ENCODE measurements around the gene KDF1. TPM values are rescaled to one million over a fixed set of nuclear protein-coding genes. Genes with fewer than 3 reads are reported as not detected.
"Not testable (repeated sequence)": the region's sequence is repeated elsewhere in the genome, so short reads cannot be mapped to it uniquely, and the experiment has no call there.

KDF1 gene
- total RNA-seq, 6 experiments from 2014 or later = 1.1 to 4.1 (median 2.5) TPM

DNA sequence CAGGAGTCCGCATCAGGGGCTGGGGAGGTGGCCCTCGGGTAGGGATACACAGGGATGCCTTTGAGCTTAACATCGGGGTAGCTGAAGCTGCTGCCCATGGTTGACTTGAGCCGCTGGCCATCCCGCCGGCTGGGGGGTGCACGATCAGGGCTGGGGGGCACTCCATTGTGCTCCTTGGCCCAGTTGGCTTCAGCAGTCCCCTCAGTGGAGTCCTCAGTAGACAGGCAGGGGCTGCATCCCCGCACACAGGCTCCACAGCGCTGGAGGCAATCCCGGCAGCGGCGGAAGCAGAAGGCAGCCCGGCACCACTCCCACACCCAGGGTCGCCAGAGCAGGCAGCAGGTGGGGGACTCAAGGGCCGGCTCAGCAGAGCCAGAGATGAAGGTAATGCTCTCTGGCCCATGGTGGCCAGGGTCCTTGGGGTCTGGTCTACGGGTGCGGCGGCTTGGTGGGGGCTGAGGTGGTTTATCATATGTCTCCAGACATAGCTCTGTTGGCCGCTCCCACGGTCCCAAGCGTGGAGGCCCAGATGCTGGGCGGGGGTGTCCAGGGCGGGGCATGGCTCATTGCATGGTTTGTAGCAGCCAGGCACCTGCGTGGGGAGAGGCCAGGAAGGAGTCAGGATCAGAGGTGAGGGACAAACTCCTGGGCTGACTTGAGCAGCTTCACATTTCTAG is 8.3 kb downstream of the KDF1 start:
- Histone ChIP-seq H3K27ac (no peak overlapping the region), H3K4me1 (peaks cover 0 to 34% (median 15%) of the 10 kb centered on the region in 4 donors), H3K27me3 (no peaks in the 10 kb centered on the region), H3K36me3 (no peaks in the 10 kb centered on the region), H3K4me3 (no peak overlapping the region), H3K9me3 (no peaks in the 10 kb centered on the region)
- TF ChIP-seq, protein P1, sequence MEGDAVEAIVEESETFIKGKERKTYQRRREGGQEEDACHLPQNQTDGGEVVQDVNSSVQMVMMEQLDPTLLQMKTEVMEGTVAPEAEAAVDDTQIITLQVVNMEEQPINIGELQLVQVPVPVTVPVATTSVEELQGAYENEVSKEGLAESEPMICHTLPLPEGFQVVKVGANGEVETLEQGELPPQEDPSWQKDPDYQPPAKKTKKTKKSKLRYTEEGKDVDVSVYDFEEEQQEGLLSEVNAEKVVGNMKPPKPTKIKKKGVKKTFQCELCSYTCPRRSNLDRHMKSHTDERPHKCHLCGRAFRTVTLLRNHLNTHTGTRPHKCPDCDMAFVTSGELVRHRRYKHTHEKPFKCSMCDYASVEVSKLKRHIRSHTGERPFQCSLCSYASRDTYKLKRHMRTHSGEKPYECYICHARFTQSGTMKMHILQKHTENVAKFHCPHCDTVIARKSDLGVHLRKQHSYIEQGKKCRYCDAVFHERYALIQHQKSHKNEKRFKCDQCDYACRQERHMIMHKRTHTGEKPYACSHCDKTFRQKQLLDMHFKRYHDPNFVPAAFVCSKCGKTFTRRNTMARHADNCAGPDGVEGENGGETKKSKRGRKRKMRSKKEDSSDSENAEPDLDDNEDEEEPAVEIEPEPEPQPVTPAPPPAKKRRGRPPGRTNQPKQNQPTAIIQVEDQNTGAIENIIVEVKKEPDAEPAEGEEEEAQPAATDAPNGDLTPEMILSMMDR (IDR thresholded peaks at IDR 0.05) = no peak
- no peak for TF ChIP-seq POLR2A (IDR thresholded peaks at IDR 0.05)
- no peak for DNase-seq
- intact Hi-C loops (cut with DNase I) = no loop called here
- no peak for ATAC-seq
- WGBS (ENCODE audit: insufficient coverage, low coverage, low lambda C conversion rate, missing lambda C conversion rate) = 100% methylated on average over 2 of the region's 24 CpGs

- no peak overlapping the region for H3K4me3 ChIP-seq
- no CpG with 5 or more reads among the region's 14 CpGs for WGBS (ENCODE audit: insufficient coverage, low coverage, low lambda C conversion rate, missing lambda C conversion rate)
- intact Hi-C loops (cut with DNase I) = no loop called here
- ATAC-seq (no peak), DNase-seq (no peak)
- H3K27me3 ChIP-seq = no peaks in the 10 kb centered on the region
- peaks cover 0 to 41% (median 19%) of the 10 kb centered on the region in 4 donors for H3K4me1 ChIP-seq
- no peaks in the 10 kb centered on the region for H3K36me3 ChIP-seq
- H3K9me3 ChIP-seq = no peaks in the 10 kb centered on the region
- H3K27ac ChIP-seq = no peak overlapping the region
- TF ChIP-seq POLR2A (IDR thresholded peaks at IDR 0.05) = no peak
- TF ChIP-seq, protein P1 (IDR thresholded peaks at IDR 0.05) = no peak
Measured at GRCh38 chr1:26951216-26951615, 9.1 kb downstream of the KDF1 start.

DNA sequence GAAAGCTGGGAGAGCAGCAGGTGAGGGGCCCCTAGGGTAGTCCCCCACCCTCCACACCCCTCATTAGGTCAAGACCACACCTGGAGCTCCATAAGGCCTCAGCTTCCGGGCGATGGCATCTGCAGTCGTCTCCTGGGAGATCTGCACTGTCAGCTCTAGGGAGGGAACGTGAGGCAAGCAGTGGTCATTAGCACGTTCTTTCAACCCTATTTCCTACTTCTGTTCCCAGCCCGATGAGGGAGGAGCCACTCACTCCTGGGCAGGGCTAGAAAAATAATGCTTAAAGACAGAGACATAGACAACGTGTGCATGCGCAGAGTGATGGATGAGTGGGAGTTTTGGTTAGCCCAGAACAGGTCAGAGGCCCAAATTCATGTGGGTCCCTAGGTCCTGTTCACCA is 9.7 kb downstream of the KDF1 start:
- H3K4me1 ChIP-seq = peaks cover 0 to 48% (median 22%) of the 10 kb centered on the region in 4 donors
- no peaks in the 10 kb centered on the region for H3K27me3 ChIP-seq
- ATAC-seq (no peak), DNase-seq (peak in 1 of 3 donors; percentile 42)
- TF ChIP-seq, protein P1 (IDR thresholded peaks at IDR 0.05) = no peak
- no peak for TF ChIP-seq POLR2A (IDR thresholded peaks at IDR 0.05)
- intact Hi-C loops (cut with DNase I) = no loop called here
- H3K27ac ChIP-seq = no peak overlapping the region
- H3K9me3 ChIP-seq = no peaks in the 10 kb centered on the region
- H3K4me3 ChIP-seq = no peak overlapping the region
- no peaks in the 10 kb centered on the region for H3K36me3 ChIP-seq
- WGBS (ENCODE audit: insufficient coverage, low coverage, low lambda C conversion rate, missing lambda C conversion rate) = 42% methylated on average over 5 of the region's 8 CpGs

GRCh38 chr1:26949926-26950319 is 10.3 kb downstream of the KDF1 start:
- Histone ChIP-seq H3K4me1 (peaks cover 0 to 53% (median 24%) of the 10 kb centered on the region in 4 donors), H3K36me3 (peaks cover 0 to 7% (median 0%) of the 10 kb centered on the region in 4 donors), H3K27ac (peak overlapping the region in 1 of 3 donors; percentile 81), H3K9me3 (no peaks in the 10 kb centered on the region), H3K27me3 (no peaks in the 10 kb centered on the region), H3K4me3 (no peak overlapping the region)
- no peak for TF ChIP-seq POLR2A (IDR thresholded peaks at IDR 0.05)
- no CpG with 5 or more reads among the region's 3 CpGs for WGBS (ENCODE audit: insufficient coverage, low coverage, low lambda C conversion rate, missing lambda C conversion rate)
- intact Hi-C loops (cut with DNase I) = no loop called here
- ATAC-seq = no peak
- peak in 1 of 3 donors; percentile 42 for DNase-seq

DNA sequence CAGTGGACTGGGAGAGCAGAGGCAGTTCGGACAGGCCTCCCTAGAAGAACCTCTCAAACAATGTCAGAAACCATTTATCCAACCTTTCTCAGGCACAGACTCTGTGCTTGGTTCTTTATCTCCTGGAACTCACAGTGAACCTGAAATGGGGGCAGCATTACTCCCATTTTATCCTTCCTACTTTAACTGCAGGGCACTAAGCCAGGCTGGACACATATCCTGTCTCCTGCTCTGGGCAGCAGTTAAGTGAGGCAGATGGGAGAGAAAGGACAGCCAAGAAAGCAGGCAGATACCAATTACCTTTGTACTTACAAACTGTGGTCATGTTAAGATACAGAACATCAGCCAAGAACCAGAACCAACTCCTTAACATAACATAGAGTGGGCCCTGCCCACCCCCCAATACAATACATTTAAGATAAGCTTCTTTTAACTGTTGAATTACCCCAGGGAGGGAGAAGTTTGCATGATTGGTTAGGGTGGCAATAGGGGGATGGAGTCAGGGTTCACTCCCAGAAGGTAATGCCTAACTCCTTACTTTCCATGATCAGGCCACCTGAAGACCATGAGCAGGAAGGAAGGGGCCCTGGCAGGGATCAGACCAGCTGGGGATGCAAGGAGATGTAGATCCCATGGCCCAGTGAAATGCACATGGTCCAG is 10.9 kb downstream of the KDF1 start:
- DNase-seq = peak in 2 of 3 donors; percentile 55 to 72
- Histone ChIP-seq H3K4me3 (no peak overlapping the region), H3K4me1 (peaks cover 0 to 59% (median 27%) of the 10 kb centered on the region in 4 donors), H3K9me3 (no peaks in the 10 kb centered on the region), H3K27me3 (no peaks in the 10 kb centered on the region), H3K36me3 (peaks cover 0 to 11% (median 0%) of the 10 kb centered on the region in 4 donors), H3K27ac (peak overlapping the region in 2 of 3 donors; percentile 26 to 81)
- no peak for TF ChIP-seq POLR2A (IDR thresholded peaks at IDR 0.05)
- no CpG with 5 or more reads among the region's 1 CpG for WGBS (ENCODE audit: insufficient coverage, low coverage, low lambda C conversion rate, missing lambda C conversion rate)
- intact Hi-C loops (cut with DNase I) = no loop called here
- ATAC-seq = peak in 2 of 4 donors; percentile 25 to 33

GRCh38 chr1:26948725-26949057 is 11.6 kb downstream of the KDF1 start:
- peak overlapping the region in 2 of 3 donors; percentile 45 to 81 for H3K27ac ChIP-seq
- peaks cover 0 to 14% (median 0%) of the 10 kb centered on the region in 4 donors for H3K36me3 ChIP-seq
- peak in 1 of 3 donors; percentile 48 for DNase-seq
- H3K9me3 ChIP-seq; ATAC-seq; intact Hi-C loops (cut with DNase I); H3K27me3 ChIP-seq; H3K4me3 ChIP-seq: not testable (repeated sequence)
- WGBS (ENCODE audit: insufficient coverage, low coverage, low lambda C conversion rate, missing lambda C conversion rate) = 69% methylated on average over 7 of the region's 16 CpGs
- H3K4me1 ChIP-seq = peaks cover 0 to 66% (median 30%) of the 10 kb centered on the region in 4 donors

All from right lobe of liver (tissue), 6 donors.